NCI-H1694 (cell line): ENCODE results near the gene HBA2.
"Not testable (repeated sequence)": the region's sequence is repeated elsewhere in the genome, so short reads cannot be mapped to it uniquely, and the experiment has no call there.

Source experiments
- DNase-seq: peaks from one replicate; lab custom pipeline; 2025; lab: John Stamatoyannopoulos, UW

HBA2 gene

DNA sequence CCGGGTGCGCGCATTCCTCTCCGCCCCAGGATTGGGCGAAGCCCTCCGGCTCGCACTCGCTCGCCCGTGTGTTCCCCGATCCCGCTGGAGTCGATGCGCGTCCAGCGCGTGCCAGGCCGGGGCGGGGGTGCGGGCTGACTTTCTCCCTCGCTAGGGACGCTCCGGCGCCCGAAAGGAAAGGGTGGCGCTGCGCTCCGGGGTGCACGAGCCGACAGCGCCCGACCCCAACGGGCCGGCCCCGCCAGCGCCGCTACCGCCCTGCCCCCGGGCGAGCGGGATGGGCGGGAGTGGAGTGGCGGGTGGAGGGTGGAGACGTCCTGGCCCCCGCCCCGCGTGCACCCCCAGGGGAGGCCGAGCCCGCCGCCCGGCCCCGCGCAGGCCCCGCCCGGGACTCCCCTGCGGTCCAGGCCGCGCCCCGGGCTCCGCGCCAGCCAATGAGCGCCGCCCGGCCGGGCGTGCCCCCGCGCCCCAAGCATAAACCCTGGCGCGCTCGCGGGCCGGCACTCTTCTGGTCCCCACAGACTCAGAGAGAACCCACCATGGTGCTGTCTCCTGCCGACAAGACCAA, at the start of gene HBA2:
HBA2 (plus strand) TSS at position 503 of the 568 bp plus-strand sequence; CDS start at position 540, 37 bp downstream.
- DNase-seq: not testable (repeated sequence)

DNA sequence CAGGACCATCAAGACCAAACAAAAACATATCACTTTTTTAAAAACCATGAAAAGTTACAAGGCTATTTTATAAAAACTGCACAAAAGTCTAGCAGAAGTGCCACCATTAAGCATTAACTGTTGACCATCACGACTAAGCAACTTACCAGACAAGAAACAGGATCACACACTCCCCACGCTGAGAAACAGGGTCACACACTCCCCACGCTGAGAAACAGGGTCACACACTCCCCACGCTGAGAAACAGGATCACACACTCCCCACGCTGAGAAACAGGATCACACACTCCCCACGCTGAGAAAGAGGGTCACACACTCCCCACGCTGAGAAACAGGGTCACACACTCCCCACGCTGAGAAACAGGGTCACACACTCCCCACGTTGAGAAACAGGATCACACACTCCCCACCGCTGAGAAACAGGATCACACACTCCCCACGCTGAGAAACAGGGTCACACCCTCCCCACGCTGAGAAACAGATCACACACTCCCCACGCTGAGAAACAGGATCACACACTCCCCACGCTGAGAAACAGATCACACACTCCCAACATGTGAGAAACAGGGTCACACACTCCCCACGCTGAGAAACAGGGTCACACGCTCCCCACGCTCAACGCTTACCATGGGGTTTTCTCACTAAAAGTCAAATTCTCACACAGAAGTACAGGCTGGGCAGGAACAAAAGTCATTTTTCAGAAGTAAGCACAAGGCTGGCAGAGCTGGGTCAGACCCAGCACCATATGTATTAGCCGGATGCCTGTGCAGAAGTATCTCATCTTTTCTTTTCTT, 48.9 kb upstream of the HBA2 start:
- not testable (repeated sequence) for DNase-seq

DNA sequence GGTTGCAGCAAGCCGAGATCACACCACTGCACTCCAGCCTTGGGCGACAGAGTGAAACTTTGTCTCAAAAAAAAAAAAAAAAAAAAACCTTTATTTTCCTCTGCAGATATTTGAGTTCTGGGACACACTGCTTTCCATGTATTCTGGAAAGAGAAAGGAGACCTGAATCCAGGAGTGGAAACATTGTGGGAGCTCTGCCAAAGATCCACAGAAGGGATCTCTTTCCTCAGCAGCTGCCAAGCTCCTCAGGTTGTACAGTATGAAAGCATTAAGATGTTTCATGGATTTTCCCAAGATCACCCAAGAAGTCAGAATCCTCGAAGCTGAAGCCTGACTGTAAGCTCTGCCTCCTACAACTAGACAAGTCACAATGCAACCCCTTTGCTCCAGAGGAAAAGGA, 47.7 kb upstream of the HBA2 start:
- no peak for DNase-seq

DNA sequence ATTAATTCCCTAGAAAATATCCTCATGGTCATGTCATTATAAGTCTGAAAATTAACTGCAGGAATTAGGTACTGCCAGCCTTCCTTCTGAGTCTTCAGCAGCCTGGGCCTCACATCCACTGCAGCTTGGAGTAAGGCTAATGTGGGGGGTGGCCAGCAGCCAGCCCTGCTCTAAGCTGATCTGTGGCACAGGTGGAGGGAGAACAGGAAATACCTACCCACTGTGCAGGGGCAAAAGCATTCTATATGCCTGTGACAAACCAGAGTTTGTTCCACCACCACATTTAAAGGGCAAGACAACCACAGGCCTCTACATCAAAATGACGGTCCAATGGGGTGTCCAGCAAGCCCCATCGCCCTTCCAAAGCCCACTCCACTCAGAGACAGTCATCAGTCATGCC, 43.6 kb upstream of the HBA2 start:
- no peak for DNase-seq

DNA sequence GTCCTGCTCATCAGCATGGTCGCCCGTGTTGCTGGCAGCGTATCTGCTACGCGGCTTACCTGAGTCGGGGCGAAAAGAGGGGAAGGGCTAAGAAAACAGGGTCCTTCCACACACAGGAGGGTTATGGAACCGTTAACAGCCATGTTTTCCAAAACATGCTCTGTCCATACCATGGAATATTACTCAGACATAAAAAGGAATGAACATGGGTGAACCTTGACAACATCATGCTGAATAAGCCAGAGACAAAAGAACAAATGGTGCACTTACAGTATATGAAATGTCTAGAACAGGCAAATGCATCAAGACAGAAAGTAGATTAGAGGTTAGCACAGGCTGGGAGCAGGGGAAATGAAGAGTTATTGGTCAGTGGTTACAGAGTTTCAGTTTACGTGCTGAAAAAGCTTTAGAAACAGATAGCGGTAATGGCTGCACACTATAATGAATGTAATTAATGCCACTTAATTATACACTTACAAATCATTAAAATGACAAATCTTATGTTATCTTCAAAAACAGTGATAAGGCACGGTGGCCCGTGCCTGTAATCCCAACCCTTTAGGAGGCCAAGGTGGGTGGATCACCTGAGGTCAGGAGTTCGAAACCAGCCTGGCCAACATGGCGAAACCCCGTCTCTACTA, 42.0 kb upstream of the HBA2 start:
- DNase-seq: no peak

DNA sequence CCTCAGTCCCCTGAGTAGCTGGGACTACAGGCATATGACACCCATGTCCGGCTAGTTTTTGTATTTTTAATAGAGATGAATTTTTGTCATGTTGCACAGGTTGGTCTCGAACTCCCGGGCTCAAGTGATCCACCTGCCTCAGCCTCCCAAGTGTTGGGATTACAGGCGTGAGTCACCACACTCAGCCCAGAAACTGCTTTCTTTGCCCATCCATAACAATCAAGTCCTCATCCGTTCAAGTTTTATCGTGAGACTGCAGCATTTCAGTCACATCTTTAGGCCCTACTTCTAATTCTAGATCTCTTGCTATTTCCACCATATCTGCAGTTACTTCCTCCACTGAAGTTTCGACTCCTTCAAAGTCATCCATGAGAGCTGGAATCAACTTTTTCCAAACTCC, 40.6 kb upstream of the HBA2 start:
- no peak for DNase-seq

DNA sequence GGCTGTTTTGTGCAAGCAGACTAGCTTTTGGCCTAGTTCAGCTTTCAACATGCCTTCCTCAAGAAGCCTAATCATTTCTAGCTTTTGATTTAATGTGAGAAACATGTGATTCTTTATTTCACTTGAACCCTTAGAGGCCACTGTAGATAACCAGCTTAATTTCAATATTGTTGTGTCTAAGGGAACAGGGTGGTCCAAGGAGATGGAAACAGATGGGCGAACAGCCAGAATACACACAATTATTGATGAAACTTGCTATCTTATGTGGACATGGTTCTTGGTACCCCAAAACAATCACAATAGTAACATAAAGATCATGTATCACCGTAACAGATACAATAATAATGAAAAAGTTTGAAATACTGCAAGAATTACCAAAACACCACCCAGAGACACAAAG, 39.0 kb upstream of the HBA2 start:
- no peak for DNase-seq

DNA sequence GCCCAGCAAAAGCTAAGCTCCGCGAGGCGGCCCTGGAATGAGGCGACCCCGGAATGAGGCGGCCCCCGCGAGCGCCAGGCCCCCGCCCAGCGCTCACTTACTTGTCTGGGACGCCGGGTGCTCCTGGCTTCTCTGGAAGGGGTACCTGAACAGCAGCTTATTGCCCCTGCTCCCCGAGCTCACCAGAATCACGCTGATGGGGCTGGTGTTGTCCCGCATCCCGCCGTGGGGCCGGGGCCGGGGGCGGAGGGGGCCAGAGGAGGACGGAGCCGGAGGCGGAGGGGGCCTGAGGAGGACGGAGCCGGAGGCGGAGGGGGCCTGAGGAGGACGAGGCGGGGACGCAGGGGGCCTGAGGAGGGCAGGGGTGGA, 34.6 kb upstream of the HBA2 start:
- no peak for DNase-seq

DNA sequence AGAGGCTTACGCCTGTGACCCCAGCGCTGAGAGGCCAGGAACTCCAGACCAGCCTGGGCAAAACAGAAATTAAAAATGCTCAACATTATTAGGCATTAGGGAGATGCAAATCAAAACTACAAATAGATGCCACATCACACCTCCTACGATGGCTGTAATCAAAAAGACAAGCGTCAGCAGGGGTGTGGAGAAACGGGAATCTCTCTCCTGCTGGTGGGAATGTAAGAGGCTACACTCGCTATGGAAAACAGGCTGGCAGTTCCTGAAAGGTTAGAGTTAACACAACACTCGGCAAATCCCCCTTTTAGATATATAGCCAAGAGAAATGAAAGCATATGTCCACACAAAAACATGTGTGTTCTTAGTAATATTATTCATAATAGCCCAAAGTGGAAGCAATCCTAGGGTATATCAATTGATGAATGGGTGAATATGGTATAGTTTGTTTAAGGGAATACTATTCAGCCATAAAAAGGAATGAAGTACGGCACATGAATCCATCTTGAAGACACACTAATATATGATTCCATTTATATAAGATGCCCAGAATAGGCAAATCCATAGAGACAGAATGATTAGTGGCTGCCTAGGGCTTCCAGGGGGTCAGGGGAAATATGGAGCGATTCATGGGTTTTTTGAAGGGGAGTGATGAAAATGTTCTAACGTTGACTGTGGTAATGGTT, 32.4 kb upstream of the HBA2 start:
- no peak for DNase-seq

DNA sequence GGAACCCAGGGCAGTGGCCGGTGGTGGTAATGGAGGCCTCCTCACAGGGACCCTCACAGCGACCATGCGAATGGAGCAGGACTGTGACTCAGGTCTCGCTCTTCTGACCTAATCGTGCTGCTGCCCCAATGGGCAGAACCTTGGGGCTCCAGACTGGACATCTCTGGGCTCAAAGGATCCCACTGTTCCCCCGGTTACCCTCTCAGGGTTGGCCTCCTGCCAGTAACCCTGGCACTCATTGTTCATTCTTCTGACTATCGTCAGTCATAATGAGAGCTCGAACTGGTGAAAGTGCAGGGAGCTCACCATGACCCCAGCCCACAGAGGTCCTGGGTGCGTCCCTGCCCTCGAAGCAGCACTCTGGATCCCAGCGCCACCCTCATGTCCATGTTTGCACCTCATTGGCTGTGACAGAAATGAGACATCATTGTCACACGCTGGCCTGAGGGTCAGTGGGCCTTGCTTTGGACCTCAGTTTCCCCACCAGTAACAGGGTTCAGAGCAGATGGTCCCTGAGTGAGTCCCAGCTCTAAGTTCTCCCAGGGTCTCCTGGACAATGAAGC, 30.2 kb upstream of the HBA2 start:
- DNase-seq: no peak

DNA sequence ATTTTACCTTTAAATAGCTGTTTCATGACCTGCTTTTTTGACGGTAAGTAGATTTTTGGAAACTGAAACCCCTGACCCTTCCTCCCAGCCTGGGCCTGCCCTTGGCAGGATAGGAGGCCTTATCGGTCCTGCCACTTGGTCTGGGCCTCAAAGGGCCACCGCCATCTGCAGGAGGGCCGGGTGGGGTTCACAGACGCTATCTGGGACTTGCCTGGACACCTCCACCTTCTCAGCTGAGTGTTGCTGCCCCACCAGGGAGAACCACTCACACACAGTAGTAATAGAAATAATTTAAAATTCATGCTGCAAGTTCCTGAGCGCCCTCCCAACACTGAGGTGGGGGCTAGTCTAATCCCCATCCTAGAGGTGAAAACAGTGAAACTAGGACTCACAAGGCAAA, 29.6 kb upstream of the HBA2 start:
- DNase-seq: no peak

DNA sequence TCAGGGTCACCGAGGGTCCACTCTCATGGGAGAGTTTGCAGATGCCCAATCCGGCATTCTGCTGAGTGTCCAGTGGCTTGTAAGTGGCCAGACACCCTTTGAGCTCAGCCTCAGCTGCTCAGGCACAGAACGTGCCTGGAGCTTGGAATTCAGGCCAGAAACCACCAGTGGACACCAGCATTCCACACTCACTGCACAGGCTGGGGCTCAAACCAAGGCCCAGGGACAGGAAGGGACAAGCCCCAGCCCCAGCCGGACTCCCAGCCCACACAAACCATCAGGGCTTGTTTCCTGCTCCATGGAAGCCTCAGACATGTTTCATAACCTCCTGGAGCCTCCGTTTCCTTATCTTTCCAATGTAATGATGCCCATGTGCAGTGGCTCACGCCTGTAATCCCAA, 29.2 kb upstream of the HBA2 start:
- no peak for DNase-seq

DNA sequence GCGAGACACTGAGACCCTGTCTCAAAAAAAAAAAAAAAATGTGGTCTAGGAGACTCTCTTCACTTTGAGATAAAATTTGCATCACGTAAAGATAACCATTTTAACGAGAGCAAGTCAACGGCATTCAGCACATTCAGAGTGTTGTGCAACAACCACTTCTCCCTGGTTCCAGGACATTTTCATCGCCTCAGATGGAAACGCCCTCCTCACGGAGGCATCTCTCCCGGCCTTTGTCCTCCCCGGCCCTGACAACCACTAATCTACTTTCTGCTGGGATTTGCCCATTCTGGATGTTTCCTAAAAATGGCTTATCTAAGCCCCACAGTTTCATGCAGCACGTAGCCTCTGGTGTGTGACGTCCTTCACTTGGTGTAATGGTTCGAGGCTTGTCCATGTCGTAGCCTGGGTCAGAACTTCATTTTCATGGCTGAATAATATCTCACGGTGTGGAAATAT, 27.9 kb upstream of the HBA2 start:
- no peak for DNase-seq

DNA sequence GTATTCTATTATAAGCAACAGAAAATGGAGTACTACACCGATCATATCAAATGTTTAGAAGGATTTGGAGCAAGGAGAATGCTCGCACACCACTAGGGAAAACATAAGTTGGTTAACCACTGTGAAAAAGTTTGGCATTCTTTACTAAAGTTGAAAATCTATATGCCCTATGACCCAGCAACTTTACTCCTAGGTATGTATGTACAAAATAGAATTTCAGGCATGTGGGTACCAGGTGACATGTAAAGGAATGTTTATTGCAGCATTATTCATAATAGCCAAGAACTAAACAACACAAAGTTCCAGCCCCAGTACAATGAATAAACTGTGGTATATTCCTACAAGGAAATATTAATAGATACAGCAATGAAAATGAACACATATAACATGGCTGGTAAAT, 26.0 kb upstream of the HBA2 start:
- DNase-seq: no peak

DNA sequence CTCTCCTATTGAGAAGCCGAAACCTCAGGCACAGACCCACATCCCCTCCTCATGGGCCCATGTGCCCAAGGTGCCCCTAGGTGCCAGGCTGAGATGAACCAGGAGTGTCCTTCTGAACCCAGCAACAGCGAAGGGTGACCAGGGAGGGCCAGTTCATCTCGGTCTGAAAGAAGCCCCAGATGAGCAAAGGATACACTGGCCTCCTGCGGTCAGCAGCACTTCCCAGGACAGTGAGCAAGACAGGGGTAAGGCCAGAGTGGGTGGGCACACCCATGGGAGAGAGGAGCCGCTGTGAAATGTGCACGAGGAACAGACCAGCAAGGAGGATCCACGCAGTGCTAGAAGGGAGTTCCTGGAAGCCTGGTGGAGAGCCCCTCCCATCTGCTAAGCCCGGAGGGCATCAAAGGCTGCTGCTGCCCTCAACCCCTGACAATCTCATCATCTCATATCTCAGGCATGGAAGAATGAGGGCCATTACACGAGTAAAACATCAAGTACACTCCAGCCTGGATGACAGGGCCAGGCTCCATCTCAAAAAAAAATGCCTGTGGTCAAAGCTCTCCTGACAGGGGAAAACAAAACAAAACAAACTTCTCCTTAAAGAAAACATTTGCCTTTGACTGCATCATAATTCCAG, 23.5 kb upstream of the HBA2 start:
- DNase-seq: no peak

DNA sequence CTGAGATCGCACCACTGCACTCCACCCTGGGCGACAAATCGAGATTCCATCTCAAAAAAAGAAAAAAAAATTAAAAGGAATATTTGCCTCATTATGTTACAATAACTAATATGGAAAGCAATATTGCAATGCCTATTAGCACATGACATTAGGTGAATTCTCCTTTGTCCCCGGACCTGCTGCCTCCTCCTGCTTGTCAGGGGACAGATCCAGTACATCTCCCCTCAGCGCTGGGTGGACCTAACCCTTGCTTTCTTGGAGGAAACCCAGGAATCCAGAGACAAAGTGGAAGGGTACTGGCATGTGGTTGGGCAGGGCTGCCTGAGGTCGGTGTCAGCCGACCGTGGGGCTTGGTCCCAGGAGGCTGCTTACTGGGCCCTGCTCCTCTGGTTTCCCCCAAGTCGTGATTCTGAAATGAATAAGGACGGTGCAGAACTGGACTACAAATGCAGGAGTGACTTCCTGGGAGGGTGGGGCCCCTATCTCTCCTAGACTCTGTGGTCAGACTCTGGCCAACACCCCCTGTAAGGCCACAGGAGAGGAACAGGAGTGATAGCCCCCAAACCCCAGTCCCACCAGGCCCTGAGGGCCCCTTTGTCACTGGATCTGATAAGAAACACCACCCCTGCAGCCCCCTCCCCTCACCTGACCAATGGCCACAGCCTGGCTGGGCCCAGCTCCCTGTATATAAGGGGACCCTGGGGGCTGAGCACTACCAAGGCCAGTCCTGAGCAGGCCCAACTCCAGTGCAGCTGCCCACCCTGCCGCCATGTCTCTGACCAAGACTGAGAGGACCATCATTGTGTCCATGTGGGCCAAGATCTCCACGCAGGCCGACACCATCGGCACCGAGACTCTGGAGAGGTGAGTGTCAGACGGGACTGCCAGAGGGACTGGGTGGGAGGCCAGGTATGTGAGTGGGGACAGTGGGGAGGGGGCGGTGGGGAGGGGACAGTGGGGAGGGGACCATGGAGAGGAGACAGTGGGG, 20.2 kb upstream of the HBA2 start, which contains the start of gene HBZ:
HBZ (plus strand) TSS at position 504 of the 988 bp plus-strand sequence; CDS start at position 770, 266 bp downstream.
- no peak for DNase-seq

DNA sequence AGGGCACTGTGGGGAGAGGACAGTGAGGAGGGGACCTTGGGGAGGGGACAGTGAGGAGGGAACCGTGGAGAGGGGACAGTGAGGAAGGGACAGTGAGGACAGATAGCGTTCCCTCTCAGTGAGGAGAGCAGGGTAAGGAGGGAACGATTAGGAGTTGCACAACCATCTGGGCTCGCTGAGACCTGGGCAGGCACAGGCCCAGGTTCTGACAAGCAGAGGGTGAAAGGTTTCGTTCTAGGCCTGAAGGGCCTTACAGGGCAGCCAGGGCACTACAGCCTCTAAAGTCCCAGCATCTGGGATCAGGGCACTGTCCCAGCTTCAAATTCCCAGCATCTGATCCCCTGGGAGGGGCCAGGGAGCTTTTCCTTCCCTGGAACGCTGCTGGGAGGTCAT, 19.6 kb upstream of the HBA2 start:
- not testable (repeated sequence) for DNase-seq

DNA sequence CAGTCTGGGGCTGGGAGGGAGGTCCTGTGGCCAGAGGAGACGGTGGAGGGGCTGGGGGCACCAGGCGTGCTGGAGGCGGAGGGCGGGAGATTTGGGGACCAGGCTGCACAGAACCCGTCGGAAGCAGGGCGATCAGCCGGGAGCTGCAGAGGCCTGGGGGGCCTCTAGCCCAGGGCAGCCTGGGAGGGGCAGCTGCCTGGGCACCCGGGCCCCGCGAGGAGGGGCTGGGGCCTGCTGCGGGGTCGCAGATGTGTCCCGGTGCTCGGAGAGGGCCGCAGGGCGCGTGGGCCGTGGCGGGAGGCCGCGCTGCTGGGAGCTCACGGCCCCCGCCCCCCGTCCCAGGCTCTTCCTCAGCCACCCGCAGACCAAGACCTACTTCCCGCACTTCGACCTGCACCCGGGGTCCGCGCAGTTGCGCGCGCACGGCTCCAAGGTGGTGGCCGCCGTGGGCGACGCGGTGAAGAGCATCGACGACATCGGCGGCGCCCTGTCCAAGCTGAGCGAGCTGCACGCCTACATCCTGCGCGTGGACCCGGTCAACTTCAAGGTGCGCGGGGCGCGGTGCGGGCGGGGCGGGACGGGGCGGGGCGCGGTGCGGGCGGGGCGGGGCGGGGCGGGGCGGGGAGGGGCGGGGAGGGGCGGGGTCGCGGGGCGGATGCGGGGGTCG, 19.0 kb upstream of the HBA2 start:
- DNase-seq: not testable (repeated sequence)

DNA sequence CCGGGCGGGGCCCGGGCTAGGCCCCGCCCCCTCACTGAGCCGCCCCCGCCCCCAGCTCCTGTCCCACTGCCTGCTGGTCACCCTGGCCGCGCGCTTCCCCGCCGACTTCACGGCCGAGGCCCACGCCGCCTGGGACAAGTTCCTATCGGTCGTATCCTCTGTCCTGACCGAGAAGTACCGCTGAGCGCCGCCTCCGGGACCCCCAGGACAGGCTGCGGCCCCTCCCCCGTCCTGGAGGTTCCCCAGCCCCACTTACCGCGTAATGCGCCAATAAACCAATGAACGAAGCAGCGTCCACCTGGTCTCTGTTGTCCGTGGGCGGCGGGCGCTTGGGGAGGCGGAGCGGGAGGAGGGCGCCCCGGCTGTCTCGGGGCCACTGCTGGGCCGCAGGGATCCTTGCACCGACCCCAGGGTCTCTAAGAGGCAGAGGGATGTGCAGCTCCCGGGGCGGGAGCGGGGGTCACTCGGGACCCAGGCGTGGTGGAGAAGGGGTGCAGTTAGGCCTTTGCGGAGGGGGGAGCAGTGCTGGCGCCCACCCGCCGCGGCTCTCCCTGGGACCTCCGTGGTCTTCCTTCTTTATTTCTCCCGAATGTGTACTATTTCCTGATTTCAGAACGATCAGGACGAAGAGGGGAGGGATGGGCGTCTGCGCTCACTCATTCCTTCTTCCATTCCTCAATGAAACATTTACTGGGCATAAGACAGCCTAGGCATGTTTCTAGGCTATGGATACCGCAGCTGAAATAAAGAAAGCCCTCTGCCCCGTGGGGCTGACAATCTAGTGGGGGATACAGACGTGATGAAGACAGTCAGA, 18.3 kb upstream of the HBA2 start:
- DNase-seq: no peak
